ENCODE results near the gene WT1.

The WT1 gene

GRCh38 chr11:32425761-32426160 is 9.6 kb downstream of the WT1 start:
- Histone ChIP-seq H4K5ac (ENCODE audit: low read length) (no peak overlapping the region), H3K56ac (ENCODE audit: low read length) (no peak overlapping the region), H3K79me2 (ENCODE audit: control insufficient read depth, insufficient read depth, low read length) (no peaks in the 10 kb centered on the region), H3K36me3 (ENCODE audit: control insufficient read depth, insufficient read depth, low read length) (no peaks in the 10 kb centered on the region), H3K4me1 (ENCODE audit: control insufficient read depth, low read depth, low read length) (no peaks in the 10 kb centered on the region), H3K27ac (ENCODE audit: low read depth, low read length) (no peak overlapping the region), H3K18ac (ENCODE audit: low read length) (no peak overlapping the region), H3K4ac (ENCODE audit: low read depth, low read length) (no peak overlapping the region), H3K4me2 (ENCODE audit: low read length) (no peak overlapping the region), H2BK120ac (ENCODE audit: low read depth, low read length) (no peak overlapping the region), H4K8ac (ENCODE audit: low read depth, low read length) (no peak overlapping the region), H2AK5ac (ENCODE audit: low read length) (peak overlapping the region; percentile 14), H2BK5ac (ENCODE audit: low read length) (no peak overlapping the region), H3K23ac (ENCODE audit: low read length) (no peak overlapping the region), H2BK15ac (replicated peaks; ENCODE audit: low read depth) (no peak overlapping the region), H3K4me3 (ENCODE audit: low read length) (no peak overlapping the region), H3K27me3 (ENCODE audit: insufficient read depth, low read length, poor library complexity) (peaks cover 39% of the 10 kb centered on the region), H3K79me1 (ENCODE audit: low read length) (no peaks in the 10 kb centered on the region), H3K9ac (ENCODE audit: low read length) (no peak overlapping the region)
- no CpG with 5 or more reads among the region's 5 CpGs for WGBS (ENCODE audit: extremely low coverage, insufficient coverage, low lambda C conversion rate)
- DNase-seq, result no peak

- H3K27me3 ChIP-seq (ENCODE audit: insufficient read depth, low read length, poor library complexity), result peaks cover 14% of the 10 kb centered on the region
- no peak overlapping the region for H3K27ac ChIP-seq (ENCODE audit: low read depth, low read length)
- no peak overlapping the region for H3K23ac ChIP-seq (ENCODE audit: low read length)
- no peaks in the 10 kb centered on the region for H3K36me3 ChIP-seq (ENCODE audit: control insufficient read depth, insufficient read depth, low read length)
- no peak overlapping the region for H4K5ac ChIP-seq (ENCODE audit: low read length)
- no peak overlapping the region for H3K18ac ChIP-seq (ENCODE audit: low read length)
- H2BK5ac ChIP-seq (ENCODE audit: low read length), result no peak overlapping the region
- H3K4ac ChIP-seq (ENCODE audit: low read depth, low read length), result no peak overlapping the region
- no peak overlapping the region for H4K8ac ChIP-seq (ENCODE audit: low read depth, low read length)
- no peak overlapping the region for H2BK120ac ChIP-seq (ENCODE audit: low read depth, low read length)
- no peak overlapping the region for H2BK15ac ChIP-seq (replicated peaks; ENCODE audit: low read depth)
- H3K79me2 ChIP-seq (ENCODE audit: control insufficient read depth, insufficient read depth, low read length), result no peaks in the 10 kb centered on the region
- no peaks in the 10 kb centered on the region for H3K79me1 ChIP-seq (ENCODE audit: low read length)
- no peak overlapping the region for H3K4me2 ChIP-seq (ENCODE audit: low read length)
- no peak overlapping the region for H2AK5ac ChIP-seq (ENCODE audit: low read length)
- H3K56ac ChIP-seq (ENCODE audit: low read length), result no peak overlapping the region
- WGBS (ENCODE audit: extremely low coverage, insufficient coverage, low lambda C conversion rate), result no CpG with 5 or more reads among the region's 3 CpGs
- H3K4me1 ChIP-seq (ENCODE audit: control insufficient read depth, low read depth, low read length), result no peaks in the 10 kb centered on the region
- no peak for DNase-seq
- no peak overlapping the region for H3K9ac ChIP-seq (ENCODE audit: low read length)
- H3K4me3 ChIP-seq (ENCODE audit: low read length), result no peak overlapping the region
Observed at GRCh38 chr11:32422545-32422944, 12.8 kb downstream of the WT1 start.

- no peak overlapping the region for H3K4ac ChIP-seq (ENCODE audit: low read depth, low read length)
- no peak overlapping the region for H2AK5ac ChIP-seq (ENCODE audit: low read length)
- no peak overlapping the region for H2BK5ac ChIP-seq (ENCODE audit: low read length)
- no peak overlapping the region for H3K27ac ChIP-seq (ENCODE audit: low read depth, low read length)
- WGBS (ENCODE audit: extremely low coverage, insufficient coverage, low lambda C conversion rate), result no CpG with 5 or more reads among the region's 2 CpGs
- H3K27me3 ChIP-seq (ENCODE audit: insufficient read depth, low read length, poor library complexity), result peaks cover 9% of the 10 kb centered on the region
- no peaks in the 10 kb centered on the region for H3K36me3 ChIP-seq (ENCODE audit: control insufficient read depth, insufficient read depth, low read length)
- no peak overlapping the region for H3K23ac ChIP-seq (ENCODE audit: low read length)
- H3K79me2 ChIP-seq (ENCODE audit: control insufficient read depth, insufficient read depth, low read length), result no peaks in the 10 kb centered on the region
- H3K4me1 ChIP-seq (ENCODE audit: control insufficient read depth, low read depth, low read length), result no peaks in the 10 kb centered on the region
- H4K5ac ChIP-seq (ENCODE audit: low read length), result no peak overlapping the region
- no peak overlapping the region for H4K8ac ChIP-seq (ENCODE audit: low read depth, low read length)
- no peak for DNase-seq
- H3K4me3 ChIP-seq (ENCODE audit: low read length), result no peak overlapping the region
- no peak overlapping the region for H3K9ac ChIP-seq (ENCODE audit: low read length)
- no peak overlapping the region for H2BK15ac ChIP-seq (replicated peaks; ENCODE audit: low read depth)
- no peak overlapping the region for H2BK120ac ChIP-seq (ENCODE audit: low read depth, low read length)
- H3K79me1 ChIP-seq (ENCODE audit: low read length), result no peaks in the 10 kb centered on the region
- no peak overlapping the region for H3K4me2 ChIP-seq (ENCODE audit: low read length)
- no peak overlapping the region for H3K18ac ChIP-seq (ENCODE audit: low read length)
- H3K56ac ChIP-seq (ENCODE audit: low read length), result no peak overlapping the region
Observed at GRCh38 chr11:32421992-32422391, 13.3 kb downstream of the WT1 start.

- H3K79me2 ChIP-seq (ENCODE audit: control insufficient read depth, insufficient read depth, low read length), result no peaks in the 10 kb centered on the region
- H3K4me3 ChIP-seq (ENCODE audit: low read length), result no peak overlapping the region
- no peak overlapping the region for H4K8ac ChIP-seq (ENCODE audit: low read depth, low read length)
- H3K36me3 ChIP-seq (ENCODE audit: control insufficient read depth, insufficient read depth, low read length), result no peaks in the 10 kb centered on the region
- no peak overlapping the region for H3K56ac ChIP-seq (ENCODE audit: low read length)
- no peak overlapping the region for H2BK120ac ChIP-seq (ENCODE audit: low read depth, low read length)
- no peak overlapping the region for H2AK5ac ChIP-seq (ENCODE audit: low read length)
- H3K4me2 ChIP-seq (ENCODE audit: low read length), result no peak overlapping the region
- H2BK15ac ChIP-seq (replicated peaks; ENCODE audit: low read depth), result no peak overlapping the region
- no peak overlapping the region for H3K27ac ChIP-seq (ENCODE audit: low read depth, low read length)
- H3K23ac ChIP-seq (ENCODE audit: low read length), result no peak overlapping the region
- peak; percentile 35 for DNase-seq
- H3K4ac ChIP-seq (ENCODE audit: low read depth, low read length), result no peak overlapping the region
- no peak overlapping the region for H4K5ac ChIP-seq (ENCODE audit: low read length)
- H3K79me1 ChIP-seq (ENCODE audit: low read length), result no peaks in the 10 kb centered on the region
- no CpG with 5 or more reads among the region's 12 CpGs for WGBS (ENCODE audit: extremely low coverage, insufficient coverage, low lambda C conversion rate)
- peaks cover 5% of the 10 kb centered on the region for H3K27me3 ChIP-seq (ENCODE audit: insufficient read depth, low read length, poor library complexity)
- H3K9ac ChIP-seq (ENCODE audit: low read length), result no peak overlapping the region
- H2BK5ac ChIP-seq (ENCODE audit: low read length), result no peak overlapping the region
- no peaks in the 10 kb centered on the region for H3K4me1 ChIP-seq (ENCODE audit: control insufficient read depth, low read depth, low read length)
- no peak overlapping the region for H3K18ac ChIP-seq (ENCODE audit: low read length)
Observed at GRCh38 chr11:32420937-32421901, 14.1 kb downstream of the WT1 start.

- Histone ChIP-seq H3K4me2 (ENCODE audit: low read length) (no peak overlapping the region), H3K4ac (ENCODE audit: low read depth, low read length) (no peak overlapping the region), H3K27ac (ENCODE audit: low read depth, low read length) (no peak overlapping the region), H3K18ac (ENCODE audit: low read length) (no peak overlapping the region), H2BK120ac (ENCODE audit: low read depth, low read length) (no peak overlapping the region), H3K23ac (ENCODE audit: low read length) (no peak overlapping the region), H3K4me1 (ENCODE audit: control insufficient read depth, low read depth, low read length) (no peaks in the 10 kb centered on the region), H3K9ac (ENCODE audit: low read length) (no peak overlapping the region), H3K4me3 (ENCODE audit: low read length) (no peak overlapping the region), H3K79me2 (ENCODE audit: control insufficient read depth, insufficient read depth, low read length) (no peaks in the 10 kb centered on the region), H3K36me3 (ENCODE audit: control insufficient read depth, insufficient read depth, low read length) (no peaks in the 10 kb centered on the region), H2BK5ac (ENCODE audit: low read length) (no peak overlapping the region), H3K27me3 (ENCODE audit: insufficient read depth, low read length, poor library complexity) (no peaks in the 10 kb centered on the region), H2BK15ac (replicated peaks; ENCODE audit: low read depth) (no peak overlapping the region), H3K79me1 (ENCODE audit: low read length) (no peaks in the 10 kb centered on the region), H4K5ac (ENCODE audit: low read length) (no peak overlapping the region), H2AK5ac (ENCODE audit: low read length) (no peak overlapping the region), H4K8ac (ENCODE audit: low read depth, low read length) (no peak overlapping the region), H3K56ac (ENCODE audit: low read length) (no peak overlapping the region)
- DNase-seq, result no peak
Observed at GRCh38 chr11:32420139-32420538, 15.2 kb downstream of the WT1 start.

GRCh38 chr11:32418836-32419235 is 16.5 kb downstream of the WT1 start:
- Histone ChIP-seq H4K8ac (ENCODE audit: low read depth, low read length) (no peak overlapping the region), H2BK15ac (replicated peaks; ENCODE audit: low read depth) (no peak overlapping the region), H3K56ac (ENCODE audit: low read length) (no peak overlapping the region), H3K27me3 (ENCODE audit: insufficient read depth, low read length, poor library complexity) (no peaks in the 10 kb centered on the region), H3K4me2 (ENCODE audit: low read length) (no peak overlapping the region), H3K4ac (ENCODE audit: low read depth, low read length) (no peak overlapping the region), H4K5ac (ENCODE audit: low read length) (no peak overlapping the region), H2BK120ac (ENCODE audit: low read depth, low read length) (no peak overlapping the region), H3K18ac (ENCODE audit: low read length) (no peak overlapping the region), H3K36me3 (ENCODE audit: control insufficient read depth, insufficient read depth, low read length) (no peaks in the 10 kb centered on the region), H2BK5ac (ENCODE audit: low read length) (no peak overlapping the region), H3K27ac (ENCODE audit: low read depth, low read length) (no peak overlapping the region), H3K79me1 (ENCODE audit: low read length) (no peaks in the 10 kb centered on the region), H2AK5ac (ENCODE audit: low read length) (no peak overlapping the region), H3K23ac (ENCODE audit: low read length) (no peak overlapping the region), H3K4me3 (ENCODE audit: low read length) (no peak overlapping the region), H3K4me1 (ENCODE audit: control insufficient read depth, low read depth, low read length) (no peaks in the 10 kb centered on the region), H3K9ac (ENCODE audit: low read length) (no peak overlapping the region), H3K79me2 (ENCODE audit: control insufficient read depth, insufficient read depth, low read length) (no peaks in the 10 kb centered on the region)
- DNase-seq, result no peak
- WGBS (ENCODE audit: extremely low coverage, insufficient coverage, low lambda C conversion rate), result no CpG with 5 or more reads among the region's 5 CpGs
